Peyer's patch (tissue), 4 donors: ENCODE data around the gene RAB20.

Experiments used
- POLR2A ChIP-seq, 2 donors: fragments of 450-650 bp; IDR thresholded peaks; one replicate each; pipeline ENCODE4 v1.5.1; 2017; ENCODE audit warnings: antibody characterized with exemption in 2 of 2, mild to moderate bottlenecking in 2 of 2, moderate library complexity in 2 of 2
- TF ChIP-seq, protein P1 (sequence below), 6 experiments: fragments of 450-650 bp in 4 of 6; fragments of 200-600 bp in 2 of 6; sonication (generic) in 1 of 6; IDR thresholded peaks; one replicate each; pipeline ENCODE4 v1.5.1; 2017 to 2019; ENCODE audit warnings: antibody characterized with exemption in 6 of 6, mild to moderate bottlenecking in 3 of 6, moderate library complexity in 1 of 6

DNA sequence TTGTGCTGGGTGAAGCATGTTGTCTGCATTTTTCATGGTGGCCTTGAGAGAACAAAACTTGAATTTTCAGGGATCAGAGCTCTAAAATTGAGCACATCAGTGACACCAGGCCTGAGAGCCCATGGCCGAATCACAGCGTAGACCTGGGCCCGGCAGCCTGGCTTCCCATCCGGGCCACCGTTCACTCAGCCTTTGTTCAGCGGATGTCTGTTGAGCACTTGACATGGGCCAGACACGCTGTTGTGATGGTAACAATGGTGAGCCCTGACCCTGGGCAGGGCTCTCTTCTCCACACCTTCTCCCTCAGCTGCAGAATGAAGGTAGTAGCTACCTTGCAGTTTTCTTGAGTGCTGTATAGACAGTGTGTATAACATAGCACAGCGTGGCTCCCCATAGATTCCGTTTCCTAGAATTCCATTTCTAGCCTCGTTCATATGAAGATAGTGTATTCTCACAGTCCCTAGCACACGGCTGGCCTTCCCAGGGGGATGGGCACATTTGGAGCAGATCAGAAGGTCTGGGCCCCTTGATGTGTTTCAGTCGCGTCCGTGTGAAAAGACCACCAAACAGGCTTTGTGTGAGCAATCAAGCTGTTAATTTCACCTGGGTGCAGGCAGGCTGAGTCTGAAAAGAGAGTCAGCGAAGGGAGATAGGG lies 75.3 kb downstream of the RAB20 start:
- TF ChIP-seq, protein P1, sequence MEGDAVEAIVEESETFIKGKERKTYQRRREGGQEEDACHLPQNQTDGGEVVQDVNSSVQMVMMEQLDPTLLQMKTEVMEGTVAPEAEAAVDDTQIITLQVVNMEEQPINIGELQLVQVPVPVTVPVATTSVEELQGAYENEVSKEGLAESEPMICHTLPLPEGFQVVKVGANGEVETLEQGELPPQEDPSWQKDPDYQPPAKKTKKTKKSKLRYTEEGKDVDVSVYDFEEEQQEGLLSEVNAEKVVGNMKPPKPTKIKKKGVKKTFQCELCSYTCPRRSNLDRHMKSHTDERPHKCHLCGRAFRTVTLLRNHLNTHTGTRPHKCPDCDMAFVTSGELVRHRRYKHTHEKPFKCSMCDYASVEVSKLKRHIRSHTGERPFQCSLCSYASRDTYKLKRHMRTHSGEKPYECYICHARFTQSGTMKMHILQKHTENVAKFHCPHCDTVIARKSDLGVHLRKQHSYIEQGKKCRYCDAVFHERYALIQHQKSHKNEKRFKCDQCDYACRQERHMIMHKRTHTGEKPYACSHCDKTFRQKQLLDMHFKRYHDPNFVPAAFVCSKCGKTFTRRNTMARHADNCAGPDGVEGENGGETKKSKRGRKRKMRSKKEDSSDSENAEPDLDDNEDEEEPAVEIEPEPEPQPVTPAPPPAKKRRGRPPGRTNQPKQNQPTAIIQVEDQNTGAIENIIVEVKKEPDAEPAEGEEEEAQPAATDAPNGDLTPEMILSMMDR (IDR thresholded peaks at IDR 0.05), result no peak
- no peak for TF ChIP-seq POLR2A (IDR thresholded peaks at IDR 0.05)
